Lung (tissue), 12 donors: ENCODE measurements around the gene MUC20. TPM values are rescaled to one million over a fixed set of nuclear protein-coding genes. Genes with fewer than 3 reads are reported as not detected.

Experiments
- ATAC-seq: fragments of 200-7000 bp; cut with Tn5 transposase; one replicate; pipeline ENCODE4 v1.9.1; 2020; ENCODE audit warnings: moderate number of reproducible peaks; ENCODE audit not compliant: insufficient read depth, low FRiP score
- DNase-seq, 3 donors: peaks; one replicate each; pipeline ENCODE4 v3.0.0-alpha.2; 2013 to 2017
- H3K27ac ChIP-seq, 2 donors: one replicate each; pipeline ENCODE4 v1.5.1; 2013; ENCODE audit warnings: mild to moderate bottlenecking in 2 of 2, moderate library complexity in 2 of 2, control low read depth in 1 of 2, inconsistent platforms in 1 of 2, low read depth in 1 of 2, low read length in 1 of 2
- H3K27me3 ChIP-seq, 3 donors: one replicate each; pipeline ENCODE4 v1.5.1; 2013; ENCODE audit warnings: low read length in 2 of 3; ENCODE audit not compliant: control insufficient read depth in 3 of 3, insufficient read depth in 3 of 3
- H3K36me3 ChIP-seq, 4 donors: one replicate each; pipeline ENCODE4 v1.5.1; 2013; ENCODE audit warnings: low read length in 4 of 4, mild to moderate bottlenecking in 1 of 4, moderate library complexity in 1 of 4; ENCODE audit not compliant: control insufficient read depth in 4 of 4, insufficient read depth in 4 of 4
- H3K4me1 ChIP-seq, 5 donors: one replicate each; pipeline ENCODE4 v1.5.1; 2013; ENCODE audit warnings: low read length in 5 of 5, mild to moderate bottlenecking in 2 of 5, moderate library complexity in 1 of 5; ENCODE audit not compliant: control insufficient read depth in 5 of 5, insufficient read depth in 5 of 5
- H3K4me3 ChIP-seq: one replicate; pipeline ENCODE4 v1.5.1; 2013; ENCODE audit warnings: mild to moderate bottlenecking, control low read depth, moderate library complexity
- H3K9ac ChIP-seq, 2 donors: one replicate each; pipeline ENCODE4 v1.5.1; 2013; ENCODE audit warnings: low read length in 2 of 2, control low read depth in 1 of 2; ENCODE audit not compliant: insufficient read depth in 1 of 2
- H3K9me3 ChIP-seq, 4 donors: one replicate each; pipeline ENCODE4 v1.5.1; 2013; ENCODE audit warnings: low read length in 3 of 4, mild to moderate bottlenecking in 1 of 4, moderate library complexity in 1 of 4; ENCODE audit not compliant: control insufficient read depth in 4 of 4, insufficient read depth in 3 of 4
- WGBS, 2 donors: extraction: QIAGEN DNeasy Blood & Tissue Kit; methylation state at CpG; one replicate each; pipeline ENCODE4 v1.1.7; 2013; 5-methylcytosine and 5-hydroxymethylcytosine counted together
- polyA plus RNA-seq, 2 donors: library from polyadenylated mRNA; stranded (reverse); fragments of 200-250 nt; gene quantifications; one replicate each; pipeline ENCODE4 v1.2.1, GENCODE V29; 2013
- total RNA-seq, 2 donors: library from RNA; depleted of rRNA in 1 of 2; stranded (reverse); fragments of >200 nt in 1 of 2; gene quantifications; one replicate each; pipeline ENCODE4 v1.2.1, GENCODE V29; 2014 to 2021
- TF ChIP-seq, protein P1 (sequence below): IDR thresholded peaks from 2 replicates; pipeline ENCODE4 v1.5.1; 2012; ENCODE audit warnings: mild to moderate bottlenecking; ENCODE audit errors: control extremely low read depth, extremely low read depth
- donor health status: control.
- donor health status: control.
- donor health status: Bipolar disorder and iron deficiency.
- donor health status: healthy.
- donor health status: DM: yes; HTN: yes; CAD: no.

Gene MUC20
- total and polyA plus RNA-seq, 4 donors = 11.0 to 23.9 (median 18.2) TPM

DNA sequence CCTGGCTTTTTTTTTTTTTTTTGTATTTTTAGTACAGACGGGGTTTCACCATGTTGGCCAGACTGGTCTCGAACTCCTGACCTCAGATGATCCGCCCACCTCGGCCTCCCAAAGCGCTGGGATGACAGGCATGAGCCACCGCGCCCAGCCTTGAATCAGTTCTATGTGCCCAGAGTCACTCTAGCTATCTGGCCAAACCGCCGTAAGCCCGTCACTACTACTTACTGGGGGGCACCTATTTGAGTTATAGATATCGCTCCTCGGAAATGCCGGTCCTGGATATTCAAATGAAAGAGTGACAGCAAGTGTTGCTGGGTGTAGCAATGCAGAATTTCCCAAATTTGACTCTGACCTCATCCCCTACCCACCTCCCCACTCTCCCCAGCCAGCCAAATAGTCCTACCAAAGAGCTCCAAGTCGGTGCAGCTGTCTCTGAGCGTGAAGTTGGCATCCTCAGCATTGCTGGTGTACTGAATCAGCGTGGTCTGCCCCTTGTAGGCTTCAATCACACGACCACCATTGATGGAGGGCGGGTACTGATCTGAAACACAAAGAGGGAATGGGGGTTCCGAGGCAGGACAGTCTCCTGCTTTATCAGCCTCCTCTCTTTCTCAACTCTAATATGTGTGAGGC lies 38.1 kb downstream of the MUC20 start:
- Histone ChIP-seq H3K4me3 (no peak overlapping the region), H3K27ac (no peak overlapping the region), H3K36me3 (no peaks in the 10 kb centered on the region), H3K27me3 (peaks cover 0 to 10% (median 0%) of the 10 kb centered on the region in 3 donors), H3K9me3 (no peaks in the 10 kb centered on the region), H3K4me1 (peaks cover 0 to 16% (median 0%) of the 10 kb centered on the region in 5 donors), H3K9ac (no peak overlapping the region)
- TF ChIP-seq, protein P1, sequence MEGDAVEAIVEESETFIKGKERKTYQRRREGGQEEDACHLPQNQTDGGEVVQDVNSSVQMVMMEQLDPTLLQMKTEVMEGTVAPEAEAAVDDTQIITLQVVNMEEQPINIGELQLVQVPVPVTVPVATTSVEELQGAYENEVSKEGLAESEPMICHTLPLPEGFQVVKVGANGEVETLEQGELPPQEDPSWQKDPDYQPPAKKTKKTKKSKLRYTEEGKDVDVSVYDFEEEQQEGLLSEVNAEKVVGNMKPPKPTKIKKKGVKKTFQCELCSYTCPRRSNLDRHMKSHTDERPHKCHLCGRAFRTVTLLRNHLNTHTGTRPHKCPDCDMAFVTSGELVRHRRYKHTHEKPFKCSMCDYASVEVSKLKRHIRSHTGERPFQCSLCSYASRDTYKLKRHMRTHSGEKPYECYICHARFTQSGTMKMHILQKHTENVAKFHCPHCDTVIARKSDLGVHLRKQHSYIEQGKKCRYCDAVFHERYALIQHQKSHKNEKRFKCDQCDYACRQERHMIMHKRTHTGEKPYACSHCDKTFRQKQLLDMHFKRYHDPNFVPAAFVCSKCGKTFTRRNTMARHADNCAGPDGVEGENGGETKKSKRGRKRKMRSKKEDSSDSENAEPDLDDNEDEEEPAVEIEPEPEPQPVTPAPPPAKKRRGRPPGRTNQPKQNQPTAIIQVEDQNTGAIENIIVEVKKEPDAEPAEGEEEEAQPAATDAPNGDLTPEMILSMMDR = no peak
- ATAC-seq (no peak), DNase-seq (no peak)
- 83 to 86% methylated on average over 19 of the region's 19 CpGs for WGBS, 2 donors

GRCh38 chr3:195760345-195761122 lies 39.8 kb downstream of the MUC20 start:
- Histone ChIP-seq H3K27ac (peak overlapping the region in 1 of 2 donors; percentile 68), H3K4me3 (no peak overlapping the region), H3K4me1 (peaks cover 0 to 15% (median 0%) of the 10 kb centered on the region in 5 donors), H3K9ac (no peak overlapping the region), H3K27me3 (peaks cover 0 to 10% (median 0%) of the 10 kb centered on the region in 3 donors), H3K36me3 (no peaks in the 10 kb centered on the region), H3K9me3 (no peaks in the 10 kb centered on the region)
- ATAC-seq (peak; percentile 19), DNase-seq (peak; percentile 84 to 93 (median 91))
- WGBS, 2 donors = 52 to 77% methylated on average over 23 to 24 of the region's 24 CpGs
- TF ChIP-seq, protein P1 = no peak

GRCh38 chr3:195761123-195761566 lies 40.4 kb downstream of the MUC20 start:
- Histone ChIP-seq H3K27me3 (peaks cover 0 to 7% (median 0%) of the 10 kb centered on the region in 3 donors), H3K27ac (no peak overlapping the region), H3K9me3 (no peaks in the 10 kb centered on the region), H3K9ac (no peak overlapping the region), H3K36me3 (no peaks in the 10 kb centered on the region), H3K4me3 (no peak overlapping the region), H3K4me1 (peaks cover 0 to 10% (median 0%) of the 10 kb centered on the region in 5 donors)
- 78 to 82% methylated on average over 9 to 10 of the region's 10 CpGs for WGBS, 2 donors
- TF ChIP-seq, protein P1 = no peak
- no peak for ATAC-seq
- DNase-seq = no peak
